ENCODE measurements around the gene AKAP12. TPM values are rescaled to one million over a fixed set of nuclear protein-coding genes. Genes with fewer than 3 reads are reported as not detected.

Gene AKAP12
- total RNA-seq, 1 donor from 2014 or later = 138 TPM

GRCh38 chr6:151293688-151294016 is 53.9 kb downstream of the AKAP12 start:
- Mint-ChIP-seq H3K36me3 (peaks cover 4% of the 10 kb centered on the region), H3K27me3 (no peaks in the 10 kb centered on the region)
- TF ChIP-seq CTCF (conservative IDR thresholded peaks at IDR 0.05) = no peak

GRCh38 chr6:151294561-151295101 is 54.9 kb downstream of the AKAP12 start:
- DNase-seq (ENCODE audit: extremely low spot score, unreplicated experiment) = no peak
- Mint-ChIP-seq H3K27me3 (no peaks in the 10 kb centered on the region), H3K4me1 (ENCODE audit: unreplicated experiment) (peaks cover 55% of the 10 kb centered on the region), H3K36me3 (peaks cover 4% of the 10 kb centered on the region), H3K27ac (no peak overlapping the region), H3K4me3 (no peak overlapping the region), H3K9me3 (no peaks in the 10 kb centered on the region)
- no peak for TF ChIP-seq CTCF (conservative IDR thresholded peaks at IDR 0.05)

More at GRCh38 chr6:151293688-151294016, 53.9 kb downstream of the AKAP12 start:
- no peak for DNase-seq (ENCODE audit: extremely low spot score, unreplicated experiment)
- Mint-ChIP-seq H3K4me1 (ENCODE audit: unreplicated experiment) (peaks cover 57% of the 10 kb centered on the region), H3K9me3 (no peaks in the 10 kb centered on the region), H3K27ac (no peak overlapping the region), H3K4me3 (no peak overlapping the region)

GRCh38 chr6:151297886-151298285 is 58.1 kb downstream of the AKAP12 start:
- H3K36me3 Mint-ChIP-seq = peaks cover 14% of the 10 kb centered on the region
- no peaks in the 10 kb centered on the region for H3K27me3 Mint-ChIP-seq
- no peak for DNase-seq (ENCODE audit: extremely low spot score, unreplicated experiment)
- H3K4me1 Mint-ChIP-seq (ENCODE audit: unreplicated experiment) = peaks cover 48% of the 10 kb centered on the region
- no peak overlapping the region for H3K27ac Mint-ChIP-seq
- H3K9me3 Mint-ChIP-seq = no peaks in the 10 kb centered on the region
- TF ChIP-seq CTCF (conservative IDR thresholded peaks at IDR 0.05) = no peak
- no peak overlapping the region for H3K4me3 Mint-ChIP-seq

GRCh38 chr6:151299011-151299410 is 59.2 kb downstream of the AKAP12 start:
- Mint-ChIP-seq H3K4me3 (no peak overlapping the region), H3K27me3 (no peaks in the 10 kb centered on the region), H3K27ac (no peak overlapping the region), H3K9me3 (no peaks in the 10 kb centered on the region), H3K4me1 (ENCODE audit: unreplicated experiment) (peaks cover 41% of the 10 kb centered on the region), H3K36me3 (peaks cover 14% of the 10 kb centered on the region)
- no peak for DNase-seq (ENCODE audit: extremely low spot score, unreplicated experiment)
- no peak for TF ChIP-seq CTCF (conservative IDR thresholded peaks at IDR 0.05)

- Mint-ChIP-seq H3K4me1 (ENCODE audit: unreplicated experiment) (peaks cover 31% of the 10 kb centered on the region), H3K27ac (no peak overlapping the region), H3K9me3 (no peaks in the 10 kb centered on the region), H3K36me3 (peaks cover 14% of the 10 kb centered on the region), H3K4me3 (no peak overlapping the region), H3K27me3 (no peaks in the 10 kb centered on the region)
- no peak for TF ChIP-seq CTCF (conservative IDR thresholded peaks at IDR 0.05)
- DNase-seq (ENCODE audit: extremely low spot score, unreplicated experiment) = no peak
These were observed 60.7 kb downstream of the AKAP12 start for GRCh38 chr6:151300267-151300991.

Measured in type B pancreatic cell (in vitro differentiated cells).